Nephron progenitor cell (in vitro differentiated cells): ENCODE results near the gene NTM.

ENCODE experiments used
- DNase-seq: peaks from one replicate; pipeline ENCODE4 v3.0.0; 2021
- H3K27ac Mint-ChIP-seq: 2 replicates; pipeline ENCODE4 v1.8.0; 2021; ENCODE audit warnings: mild to moderate bottlenecking, moderate library complexity, mixed read lengths
- H3K27me3 Mint-ChIP-seq: 2 replicates; pipeline ENCODE4 v1.8.0; 2021; ENCODE audit warnings: mild to moderate bottlenecking, low read depth, mixed read lengths; ENCODE audit not compliant: poor library complexity
- H3K36me3 Mint-ChIP-seq: 2 replicates; pipeline ENCODE4 v1.8.0; 2021; ENCODE audit warnings: low read depth, mixed read lengths
- H3K4me1 Mint-ChIP-seq: 2 replicates; pipeline ENCODE4 v1.8.0; 2021; ENCODE audit warnings: mixed read lengths
- H3K4me3 Mint-ChIP-seq: 2 replicates; pipeline ENCODE4 v1.8.0; 2021; ENCODE audit warnings: mild to moderate bottlenecking, moderate library complexity, mixed read lengths
- H3K9me3 Mint-ChIP-seq: 2 replicates; pipeline ENCODE4 v1.8.0; 2021; ENCODE audit warnings: mild to moderate bottlenecking, moderate library complexity, mixed read lengths
- CTCF ChIP-seq: fragments of 200-600 bp; sonication (generic); IDR thresholded peaks from 2 replicates; pipeline ENCODE4 v1.5.0; 2021; ENCODE audit warnings: antibody characterized with exemption

The NTM gene

GRCh38 chr11:131893103-131893890 is 522.9 kb downstream of the NTM start:
- TF ChIP-seq CTCF: no peak
- Mint-ChIP-seq H3K4me1 (peaks cover 16% of the 10 kb centered on the region), H3K4me3 (no peak overlapping the region), H3K27me3 (peaks cover 12% of the 10 kb centered on the region), H3K9me3 (no peaks in the 10 kb centered on the region), H3K27ac (no peak overlapping the region), H3K36me3 (no peaks in the 10 kb centered on the region)
- no peak for DNase-seq

GRCh38 chr11:131893988-131894387 is 523.6 kb downstream of the NTM start:
- Mint-ChIP-seq H3K36me3 (no peaks in the 10 kb centered on the region), H3K27me3 (peaks cover 14% of the 10 kb centered on the region), H3K9me3 (no peaks in the 10 kb centered on the region), H3K4me3 (no peak overlapping the region), H3K27ac (no peak overlapping the region), H3K4me1 (peaks cover 16% of the 10 kb centered on the region)
- no peak for DNase-seq
- TF ChIP-seq CTCF: no peak

- no peak for DNase-seq
- H3K4me1 Mint-ChIP-seq: peaks cover 18% of the 10 kb centered on the region
- no peak for TF ChIP-seq CTCF
- H3K36me3 Mint-ChIP-seq: no peaks in the 10 kb centered on the region
- H3K27ac Mint-ChIP-seq: no peak overlapping the region
- H3K4me3 Mint-ChIP-seq: no peak overlapping the region
- H3K9me3 Mint-ChIP-seq: no peaks in the 10 kb centered on the region
- peaks cover 16% of the 10 kb centered on the region for H3K27me3 Mint-ChIP-seq
Measured at GRCh38 chr11:131894615-131895544, 524.5 kb downstream of the NTM start.

GRCh38 chr11:131895865-131896264 is 525.5 kb downstream of the NTM start:
- Mint-ChIP-seq H3K27ac (no peak overlapping the region), H3K36me3 (no peaks in the 10 kb centered on the region), H3K9me3 (no peaks in the 10 kb centered on the region), H3K4me1 (peaks cover 22% of the 10 kb centered on the region), H3K4me3 (no peak overlapping the region), H3K27me3 (peaks cover 18% of the 10 kb centered on the region)
- TF ChIP-seq CTCF: no peak
- no peak for DNase-seq

- no peak overlapping the region for H3K4me3 Mint-ChIP-seq
- DNase-seq: no peak
- H3K27me3 Mint-ChIP-seq: peaks cover 22% of the 10 kb centered on the region
- no peaks in the 10 kb centered on the region for H3K9me3 Mint-ChIP-seq
- H3K4me1 Mint-ChIP-seq: peaks cover 22% of the 10 kb centered on the region
- H3K36me3 Mint-ChIP-seq: no peaks in the 10 kb centered on the region
- no peak overlapping the region for H3K27ac Mint-ChIP-seq
- no peak for TF ChIP-seq CTCF
Measured at GRCh38 chr11:131896978-131897615, 526.7 kb downstream of the NTM start.
